HCT116 (cell line): ENCODE data around the gene TMEM178B. TPM values are rescaled to one million over a fixed set of nuclear protein-coding genes. Genes with fewer than 3 reads are reported as not detected.

Experiments used
- ATAC-seq: fragments of 200-7000 bp; cut with Tn5 transposase; 2 replicates; pipeline ENCODE4 v1.9.1; 2020; ENCODE audit warnings: mild to moderate bottlenecking, moderate library complexity
- BruUV-seq: library from RNA; stranded (reverse); fragments of 400-500 nt; replicated peaks from 2 replicates; lab custom pipeline; 2021; lab: Mats Ljungman, UMichigan
- CTCF ChIA-PET: fragments of 300-600 bp; sonication (Branson Sonifier 250); formaldehyde crosslinking; loops from one replicate; lab custom pipeline; 2021; ENCODE audit warnings: antibody characterized with exemption; lab: Charles Lee
- POLR2A ChIA-PET: fragments of 300-600, 350-600 bp; sonication (Branson Sonifier 250); formaldehyde crosslinking; loops from one replicate; lab custom pipeline; 2021; ENCODE audit warnings: antibody characterized with exemption; lab: Charles Lee
- RAD21 ChIA-PET, 2 experiments: fragments of 300-600 bp; sonication (Branson Sonifier 250); formaldehyde crosslinking; loops; one replicate each; lab custom pipeline; 2023; ENCODE audit warnings: low total read pairs in 2 of 2; ENCODE audit not compliant: uncharacterized antibody in 2 of 2, unreplicated experiment in 2 of 2, low non-redundant PET in 1 of 2; lab: Charles Lee
- DNase-seq: peaks from one replicate; pipeline ENCODE4 v3.0.0-alpha.2; 2010; ENCODE audit warnings: low read depth, low spot score
- H2AFZ ChIP-seq: fragments of 200-600 bp; shearing (Covaris generic), sonication (generic); 2 replicates; pipeline ENCODE4 v1.6.1; 2017; ENCODE audit warnings: low read depth, mixed run types, mixed read lengths, antibody characterized with exemption, low read length; ENCODE audit not compliant: poor library complexity, severe bottlenecking
- H3K27ac ChIP-seq: 2 replicates; pipeline ENCODE4 v1.5.1; 2012; ENCODE audit warnings: low read depth, low read length
- H3K27me3 ChIP-seq: fragments of 200-600 bp; sonication (generic); 2 replicates; pipeline ENCODE4 v1.6.1; 2016; ENCODE audit warnings: mixed run types, low read length, mixed read lengths; ENCODE audit not compliant: insufficient read depth
- H3K36me3 ChIP-seq, 2 experiments: fragments of 200-500 bp in 1 of 2; fragments of 200-600 bp in 1 of 2; sonication (Bioruptor generic) in 1 of 2; sonication (generic) in 1 of 2; 2 replicates each; pipeline versions ENCODE4 v1.5.1 to v1.6.1; 2014 to 2016; ENCODE audit warnings: low read length in 2 of 2, inconsistent platforms in 1 of 2, mixed read lengths in 1 of 2, mixed run types in 1 of 2; ENCODE audit not compliant: insufficient read depth in 2 of 2, control insufficient read depth in 1 of 2
- H3K4me1 ChIP-seq, 2 experiments: fragments of 200-600 bp in 1 of 2; sonication (generic) in 1 of 2; 2 replicates each; pipeline versions ENCODE4 v1.5.1 to v1.6.1; 2012 to 2017; ENCODE audit warnings: low read length in 2 of 2, inconsistent platforms in 1 of 2, mild to moderate bottlenecking in 1 of 2, mixed read lengths in 1 of 2, mixed run types in 1 of 2, moderate library complexity in 1 of 2; ENCODE audit not compliant: insufficient read depth in 2 of 2, control insufficient read depth in 1 of 2
- H3K4me2 ChIP-seq: fragments of 200-600 bp; sonication (generic); 2 replicates; pipeline ENCODE4 v1.6.1; 2017; ENCODE audit warnings: mixed run types, low read length, mixed read lengths
- H3K4me3 ChIP-seq, 2 experiments: fragments of 200-600 bp in 1 of 2; sonication (generic) in 1 of 2; replicated peaks in 1 of 2; 2 replicates each; pipeline ENCODE4 v1.5.1; 2011 to 2016; ENCODE audit warnings: low read length in 2 of 2, control low read depth in 1 of 2, low read depth in 1 of 2, mild to moderate bottlenecking in 1 of 2, mixed read lengths in 1 of 2, mixed run types in 1 of 2
- H3K79me2 ChIP-seq: fragments of 200-600 bp; sonication (generic); 2 replicates; pipeline ENCODE4 v1.6.1; 2017; ENCODE audit warnings: mild to moderate bottlenecking, mixed run types, low read length, moderate library complexity, mixed read lengths; ENCODE audit not compliant: insufficient read depth
- H3K9ac ChIP-seq: fragments of 200-600 bp; sonication (generic); 2 replicates; pipeline ENCODE4 v1.6.1; 2016; ENCODE audit warnings: low read length, mixed read lengths
- H3K9me2 ChIP-seq: fragments of 200-600 bp; sonication (generic), shearing (Covaris generic); 2 replicates; pipeline ENCODE4 v1.6.1; 2017; ENCODE audit warnings: mixed run types, mild to moderate bottlenecking, moderate library complexity; ENCODE audit not compliant: insufficient read depth
- H3K9me3 ChIP-seq, 2 experiments: fragments of 200-500 bp in 1 of 2; fragments of 200-600 bp in 1 of 2; sonication (Bioruptor generic) in 1 of 2; sonication (generic) in 1 of 2; 2 replicates each; pipeline ENCODE4 v1.6.1; 2014 to 2017; ENCODE audit warnings: low read length in 2 of 2, mixed read lengths in 2 of 2, inconsistent platforms in 1 of 2, low read depth in 1 of 2, mild to moderate bottlenecking in 1 of 2, mixed run types in 1 of 2, moderate library complexity in 1 of 2; ENCODE audit not compliant: control insufficient read depth in 1 of 2, insufficient read depth in 1 of 2
- H4K20me1 ChIP-seq: fragments of 200-600 bp; sonication (generic), shearing (Covaris generic); 2 replicates; pipeline ENCODE4 v1.6.1; 2017; ENCODE audit warnings: mixed run types, mild to moderate bottlenecking, moderate library complexity; ENCODE audit not compliant: insufficient read depth
- CBX3 ChIP-seq: IDR thresholded peaks from 2 replicates; pipeline ENCODE4 v1.6.1; 2012; ENCODE audit warnings: low read depth
- CEBPB ChIP-seq: IDR thresholded peaks from 2 replicates; pipeline ENCODE4 v1.6.1; 2012; ENCODE audit warnings: low read depth
- CTCF ChIP-seq, 3 experiments: fragments of 200-600 bp in 1 of 3; sonication (generic) in 1 of 3; IDR thresholded peaks in 2 of 3; conservative IDR thresholded peaks in 1 of 3; 2 replicates each; pipeline ENCODE4 v1.5.1; 2012 to 2017; ENCODE audit warnings: low read depth in 2 of 3, low read length in 2 of 3, antibody characterized with exemption in 1 of 3, borderline replicate concordance in 1 of 3, control low read depth in 1 of 3, mild to moderate bottlenecking in 1 of 3, mixed read lengths in 1 of 3, mixed run types in 1 of 3, moderate library complexity in 1 of 3; ENCODE audit not compliant: insufficient read depth in 1 of 3
- EZH2 ChIP-seq: fragments of 200-600 bp; sonication (generic); IDR thresholded peaks from 2 replicates; pipeline ENCODE4 v1.6.1; 2017; ENCODE audit warnings: antibody characterized with exemption, mixed run types
- EZH2phosphoT487 ChIP-seq: fragments of 200-600 bp; IDR thresholded peaks from 2 replicates; pipeline ENCODE4 v1.6.1; 2018; ENCODE audit warnings: antibody characterized with exemption, borderline replicate concordance
- FOSL1 ChIP-seq: IDR thresholded peaks from 2 replicates; pipeline ENCODE4 v1.6.1; 2012; ENCODE audit warnings: low read depth
- JUND ChIP-seq: IDR thresholded peaks from 2 replicates; pipeline ENCODE4 v1.6.1; 2012
- POLR2A ChIP-seq: IDR thresholded peaks from 2 replicates; pipeline ENCODE4 v1.7.0; 2011; ENCODE audit warnings: borderline replicate concordance; ENCODE audit not compliant: insufficient read depth, insufficient read length; ENCODE audit errors: extremely low read depth
- POLR2AphosphoS5 ChIP-seq: IDR thresholded peaks from 2 replicates; pipeline ENCODE4 v1.6.1; 2011; ENCODE audit warnings: mild to moderate bottlenecking, low read depth, low read length, moderate library complexity
- RAD21 ChIP-seq: IDR thresholded peaks from 2 replicates; pipeline ENCODE4 v1.6.1; 2012; ENCODE audit warnings: low read depth, mild to moderate bottlenecking
- SIN3A ChIP-seq: IDR thresholded peaks from 2 replicates; pipeline ENCODE4 v1.6.1; 2012; ENCODE audit warnings: low read depth
- SP1 ChIP-seq: IDR thresholded peaks from 2 replicates; pipeline ENCODE4 v1.6.1; 2012; ENCODE audit warnings: low read depth
- SRF ChIP-seq: IDR thresholded peaks from 2 replicates; pipeline ENCODE4 v1.6.1; 2012; ENCODE audit warnings: low read depth
- TCF7L2 ChIP-seq: IDR thresholded peaks from 2 replicates; pipeline ENCODE4 v1.7.0; 2011; ENCODE audit warnings: borderline replicate concordance, inconsistent platforms; ENCODE audit not compliant: insufficient read depth, insufficient read length; ENCODE audit errors: extremely low read depth
- YY1 ChIP-seq: IDR thresholded peaks from 2 replicates; pipeline ENCODE4 v1.6.1; 2011; ENCODE audit warnings: low read length, low read depth, moderate library complexity, mild to moderate bottlenecking; ENCODE audit not compliant: insufficient replicate concordance; ENCODE audit errors: extremely low read depth
- ZFX ChIP-seq: fragments of 450-650 bp; IDR thresholded peaks from 2 replicates; pipeline ENCODE4 v1.6.1; 2017
- ZNF274 ChIP-seq: fragments of 200-500 bp; sonication (Bioruptor generic); IDR thresholded peaks from 2 replicates; pipeline ENCODE4 v1.6.1; 2014; ENCODE audit warnings: mild to moderate bottlenecking, low read depth, low read length, inconsistent platforms
- intact Hi-C: fragments of 100-400 bp; cut with micrococcal nuclease; formaldehyde crosslinking; loops from 2 replicates; pipeline ENCODE4 v1.10.0; 2022
- total RNA-seq: library from RNA; stranded (reverse); gene quantifications from one replicate; pipeline ENCODE4 v1.2.1, GENCODE V29; 2021; ENCODE audit not compliant: unreplicated experiment
- TF ChIP-seq, protein P1 (sequence below): IDR thresholded peaks from 2 replicates; pipeline ENCODE4 v1.6.1; 2012
- TF ChIP-seq, protein P2 (sequence below): IDR thresholded peaks from 2 replicates; pipeline ENCODE4 v1.6.1; 2011; ENCODE audit warnings: mild to moderate bottlenecking, low read length, moderate library complexity; ENCODE audit not compliant: insufficient replicate concordance; ENCODE audit errors: extremely low read depth

TMEM178B gene
- total RNA-seq, 1 experiment from 2014 or later = 0.02 TPM

DNA sequence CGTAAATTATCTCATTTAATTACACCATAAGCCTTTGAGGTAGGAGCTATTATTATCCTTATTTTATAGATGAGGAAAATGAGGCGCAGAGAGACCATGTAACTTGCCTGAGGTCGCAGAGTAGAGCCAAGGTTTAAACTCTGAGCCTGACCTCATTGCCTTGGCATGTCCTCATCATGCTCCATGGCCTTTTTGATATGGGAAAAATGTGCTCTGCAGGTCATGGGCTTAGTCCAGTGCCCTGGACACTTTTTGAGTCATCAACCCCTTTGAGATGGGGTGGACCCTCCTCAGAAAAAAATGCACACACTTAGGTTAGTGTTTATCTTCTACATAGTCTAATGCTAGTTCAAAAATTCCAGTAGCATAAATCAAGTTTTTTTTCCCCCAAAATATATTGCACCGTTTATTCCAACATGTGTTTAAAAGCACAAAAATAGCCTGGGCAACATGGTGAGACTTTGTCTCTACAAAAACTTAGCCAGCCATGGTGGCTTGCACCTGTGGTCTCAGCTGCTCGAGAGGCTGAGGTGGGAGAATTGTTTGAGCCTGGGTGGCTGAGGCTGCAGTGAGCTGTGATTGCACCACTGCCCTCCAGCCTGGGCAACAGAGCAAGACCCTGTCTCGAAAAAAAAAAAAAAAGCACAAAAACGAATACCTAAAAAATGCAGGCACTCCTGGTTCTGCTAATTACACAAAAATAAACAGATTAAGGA lies 28.6 kb upstream of the TMEM178B start:
- no peak for TF ChIP-seq CEBPB
- no peak for TF ChIP-seq SRF
- no peak for TF ChIP-seq JUND
- no peak for TF ChIP-seq ZFX
- no peak for TF ChIP-seq SP1
- no peak for TF ChIP-seq YY1
- no peak for TF ChIP-seq EZH2
- TF ChIP-seq RAD21 = no peak
- no peak for TF ChIP-seq CTCF (IDR thresholded peaks at IDR 0.05 in 2 of 3, conservative IDR thresholded peaks at IDR 0.05 in 1 of 3; ENCODE audit: borderline replicate concordance in 1 of 3, insufficient read depth in 1 of 3, low read depth in 2 of 3, low read length in 2 of 3)
- TF ChIP-seq ZNF274 = no peak
- no peak for TF ChIP-seq TCF7L2
- no peak for TF ChIP-seq POLR2AphosphoS5
- no peak for TF ChIP-seq FOSL1
- no peak for TF ChIP-seq CBX3
- TF ChIP-seq, protein P1, sequence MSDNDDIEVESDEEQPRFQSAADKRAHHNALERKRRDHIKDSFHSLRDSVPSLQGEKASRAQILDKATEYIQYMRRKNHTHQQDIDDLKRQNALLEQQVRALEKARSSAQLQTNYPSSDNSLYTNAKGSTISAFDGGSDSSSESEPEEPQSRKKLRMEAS = no peak
- TF ChIP-seq SIN3A = no peak
- TF ChIP-seq EZH2phosphoT487 = no peak
- TF ChIP-seq POLR2A = no peak
- TF ChIP-seq, protein P2, sequence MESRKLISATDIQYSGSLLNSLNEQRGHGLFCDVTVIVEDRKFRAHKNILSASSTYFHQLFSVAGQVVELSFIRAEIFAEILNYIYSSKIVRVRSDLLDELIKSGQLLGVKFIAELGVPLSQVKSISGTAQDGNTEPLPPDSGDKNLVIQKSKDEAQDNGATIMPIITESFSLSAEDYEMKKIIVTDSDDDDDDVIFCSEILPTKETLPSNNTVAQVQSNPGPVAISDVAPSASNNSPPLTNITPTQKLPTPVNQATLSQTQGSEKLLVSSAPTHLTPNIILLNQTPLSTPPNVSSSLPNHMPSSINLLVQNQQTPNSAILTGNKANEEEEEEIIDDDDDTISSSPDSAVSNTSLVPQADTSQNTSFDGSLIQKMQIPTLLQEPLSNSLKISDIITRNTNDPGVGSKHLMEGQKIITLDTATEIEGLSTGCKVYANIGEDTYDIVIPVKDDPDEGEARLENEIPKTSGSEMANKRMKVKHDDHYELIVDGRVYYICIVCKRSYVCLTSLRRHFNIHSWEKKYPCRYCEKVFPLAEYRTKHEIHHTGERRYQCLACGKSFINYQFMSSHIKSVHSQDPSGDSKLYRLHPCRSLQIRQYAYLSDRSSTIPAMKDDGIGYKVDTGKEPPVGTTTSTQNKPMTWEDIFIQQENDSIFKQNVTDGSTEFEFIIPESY = no peak
- RAD21 ChIA-PET = no interaction called here
- Histone ChIP-seq H3K9me3 (no peaks in the 10 kb centered on the region), H4K20me1 (no peaks in the 10 kb centered on the region), H3K4me2 (no peak overlapping the region), H3K4me1 (no peaks in the 10 kb centered on the region), H3K36me3 (no peaks in the 10 kb centered on the region), H3K9ac (no peak overlapping the region), H3K9me2 (no peaks in the 10 kb centered on the region), H3K4me3 (no peak overlapping the region), H3K79me2 (no peaks in the 10 kb centered on the region), H3K27me3 (peaks cover 3% of the 10 kb centered on the region; the same call in 1 of the 2 replicates), H2AFZ (no peak overlapping the region), H3K27ac (no peak overlapping the region)
- no TSS peak for BruUV-seq
- intact Hi-C loops = no loop called here
- DNase-seq (no peak), ATAC-seq (no peak)
- CTCF ChIA-PET = no interaction called here
- POLR2A ChIA-PET = no interaction called here
